ENCODE measurements around the gene HABP4.

HABP4 gene

GRCh38 chr9:96487949-96488348 is 38.0 kb downstream of the HABP4 start:
- in situ Hi-C loops (cut with MboI; ENCODE audit: low pct_unique_long_range_greater_than_20kb, low sequenced_read_pairs, unreplicated experiment): no loop called here
- DNase-seq (ENCODE audit: low spot score): no peak

GRCh38 chr9:96489482-96489979 is 39.6 kb downstream of the HABP4 start:
- in situ Hi-C loops (cut with MboI; ENCODE audit: low pct_unique_long_range_greater_than_20kb, low sequenced_read_pairs, unreplicated experiment): no loop called here
- TF ChIP-seq CTCF (IDR thresholded peaks at IDR 0.05; ENCODE audit: extremely low read depth, insufficient read depth, missing control alignments): no peak
- no peak for DNase-seq (ENCODE audit: low spot score)

More at GRCh38 chr9:96487949-96488348, 38.0 kb downstream of the HABP4 start:
- no peak for TF ChIP-seq CTCF (IDR thresholded peaks at IDR 0.05; ENCODE audit: extremely low read depth, insufficient read depth, missing control alignments)

- DNase-seq (ENCODE audit: low spot score): no peak
- TF ChIP-seq CTCF (IDR thresholded peaks at IDR 0.05; ENCODE audit: extremely low read depth, insufficient read depth, missing control alignments): no peak
- in situ Hi-C loops (cut with MboI; ENCODE audit: low pct_unique_long_range_greater_than_20kb, low sequenced_read_pairs, unreplicated experiment): no loop called here
Observed at GRCh38 chr9:96490534-96491078, 40.6 kb downstream of the HABP4 start.

GRCh38 chr9:96491079-96491879 is 41.3 kb downstream of the HABP4 start:
- DNase-seq (ENCODE audit: low spot score): no peak
- no peak for TF ChIP-seq CTCF (IDR thresholded peaks at IDR 0.05; ENCODE audit: extremely low read depth, insufficient read depth, missing control alignments)
- in situ Hi-C loops (cut with MboI; ENCODE audit: low pct_unique_long_range_greater_than_20kb, low sequenced_read_pairs, unreplicated experiment): no loop called here

GRCh38 chr9:96491880-96492525 is 42.0 kb downstream of the HABP4 start:
- in situ Hi-C loops (cut with MboI; ENCODE audit: low pct_unique_long_range_greater_than_20kb, low sequenced_read_pairs, unreplicated experiment): no loop called here
- no peak for DNase-seq (ENCODE audit: low spot score)
- TF ChIP-seq CTCF (IDR thresholded peaks at IDR 0.05; ENCODE audit: extremely low read depth, insufficient read depth, missing control alignments): no peak

GRCh38 chr9:96492993-96493531 is 43.1 kb downstream of the HABP4 start:
- TF ChIP-seq CTCF (IDR thresholded peaks at IDR 0.05; ENCODE audit: extremely low read depth, insufficient read depth, missing control alignments): no peak
- in situ Hi-C loops (cut with MboI; ENCODE audit: low pct_unique_long_range_greater_than_20kb, low sequenced_read_pairs, unreplicated experiment): no loop called here
- DNase-seq (ENCODE audit: low spot score): no peak
